Measurements from ENCODE around the gene KANTR. TPM values are rescaled to one million over a fixed set of nuclear protein-coding genes. Genes with fewer than 3 reads are reported as not detected.
A peak's percentile ranks its signal among the peaks of the same experiment; 100 is the strongest.

Gene KANTR
- total and polyA plus RNA-seq, 9 of the 15 experiments (the other 6 are each of a cell fraction or from before 2014, with no cell fraction given): 1.0 to 5.7 (median 3.4) TPM

GRCh38 chrX:53071604-53072417 lies 22.1 kb upstream of the KANTR start (continued):
- TF ChIP-seq BRF2 (IDR thresholded peaks at IDR 0.05; ENCODE audit: borderline replicate concordance, insufficient read depth, insufficient read length) (no peak), HDAC1 (IDR thresholded peaks at IDR 0.05) (peak in 1 of 2 experiments; percentile 72; a peak in 2 of 4 replicates), HDGF (IDR thresholded peaks at IDR 0.05) (no peak), CTCF (IDR thresholded peaks at IDR 0.05 in 2 of 3, conservative IDR thresholded peaks at IDR 0.05 in 1 of 3; ENCODE audit: insufficient read depth in 2 of 3, low read depth in 1 of 3, low read length in 3 of 3) (peak; percentile 74 to 78 (median 75)), KAT2B (IDR thresholded peaks at IDR 0.05; ENCODE audit: low read depth, low read length) (no peak), FOS (IDR thresholded peaks at IDR 0.05; ENCODE audit: extremely low read depth, insufficient read length) (no peak), E2F6 (IDR thresholded peaks at IDR 0.05; ENCODE audit: borderline replicate concordance in 1 of 2, extremely low read depth in 1 of 2, insufficient read depth in 1 of 2, insufficient read length in 1 of 2, low read depth in 1 of 2, low read length in 1 of 2, poor library complexity in 1 of 2, severe bottlenecking in 1 of 2) (peak in 1 of 2 experiments; percentile 15), ZNF583 (CRISPR knock-in tag; IDR thresholded peaks at IDR 0.05) (no peak), CBFA2T3 (IDR thresholded peaks at IDR 0.05) (peak; percentile 30; the same call in 1 of the 2 replicates), ID3 (CRISPR knock-in tag; IDR thresholded peaks at IDR 0.05) (no peak), ID3 (tag; IDR thresholded peaks at IDR 0.05) (0 out of 2 replicates have a peak, but pooled peaks have one; percentile 20), GATA2 (CRISPR knock-in tag; IDR thresholded peaks at IDR 0.05) (no peak), TAF1 (IDR thresholded peaks at IDR 0.05; ENCODE audit: control insufficient read depth, extremely low read depth, insufficient read depth, low read length, severe bottlenecking) (no peak), CREBBP (IDR thresholded peaks at IDR 0.05; ENCODE audit: low read depth, low read length) (no peak), CHD4 (IDR thresholded peaks at IDR 0.05; ENCODE audit: insufficient read depth, insufficient replicate concordance, low read depth, low read length, poor library complexity, severe bottlenecking) (no peak), TOE1 (IDR thresholded peaks at IDR 0.05; ENCODE audit: borderline replicate concordance) (0 out of 2 replicates have a peak, but pooled peaks have one; percentile 20), TOE1 (CRISPR knock-in tag; IDR thresholded peaks at IDR 0.05; ENCODE audit: borderline replicate concordance, low read depth) (no peak)

Measured in K562 (cell line).